HG02973 (cell line): ENCODE measurements around the gene ENTR1.
A peak's percentile ranks its signal among the peaks of the same experiment; 100 is the strongest.
"Not testable (repeated sequence)": the region's sequence is repeated elsewhere in the genome, so short reads cannot be mapped to it uniquely, and the experiment has no call there.

ENCODE experiments used
- ATAC-seq: cut with Tn5 transposase; IDR thresholded peaks from one replicate; pipeline ENCODE4 v1.9.1; 2021; ENCODE audit warnings: moderate library complexity; ENCODE audit not compliant: unreplicated experiment

Gene ENTR1

GRCh38 chr9:136439481-136440408 is 29.3 kb upstream of the ENTR1 start, which contains the start of gene INPP5E:
INPP5E (minus strand) TSS chr9:136439845; CDS start chr9:136439419, 426 bp downstream.
- peak; percentile 55 for ATAC-seq

- ATAC-seq = peak; percentile 38
Observed at GRCh38 chr9:136438548-136439480, 28.4 kb upstream of the ENTR1 start.

GRCh38 chr9:136437839-136438547 is 27.6 kb upstream of the ENTR1 start:
- ATAC-seq = no peak

GRCh38 chr9:136437430-136437829 is 27.0 kb upstream of the ENTR1 start:
- no peak for ATAC-seq

- ATAC-seq = no peak
Observed at GRCh38 chr9:136436055-136436634, 25.7 kb upstream of the ENTR1 start.

GRCh38 chr9:136434580-136435169 is 24.3 kb upstream of the ENTR1 start:
- no peak for ATAC-seq

- ATAC-seq = no peak
Observed at GRCh38 chr9:136433849-136434579, 23.6 kb upstream of the ENTR1 start.

GRCh38 chr9:136433043-136433715 is 22.8 kb upstream of the ENTR1 start:
- ATAC-seq = no peak

- ATAC-seq = no peak
Observed at GRCh38 chr9:136432591-136432990, 22.2 kb upstream of the ENTR1 start.

GRCh38 chr9:136431782-136432350 is 21.5 kb upstream of the ENTR1 start:
- ATAC-seq = no peak

- ATAC-seq = no peak
Observed at GRCh38 chr9:136430588-136431234, 20.3 kb upstream of the ENTR1 start.

GRCh38 chr9:136429683-136430491 is 19.5 kb upstream of the ENTR1 start:
- no peak for ATAC-seq

GRCh38 chr9:136429075-136429628 is 18.7 kb upstream of the ENTR1 start:
- ATAC-seq = no peak

GRCh38 chr9:136426787-136427186 is 16.4 kb upstream of the ENTR1 start:
- ATAC-seq = no peak

- not testable (repeated sequence) for ATAC-seq
Observed at GRCh38 chr9:136425367-136425766, 15.0 kb upstream of the ENTR1 start.

- no peak for ATAC-seq
Observed at GRCh38 chr9:136424750-136425362, 14.4 kb upstream of the ENTR1 start.
